Astrocyte of the hippocampus (primary cell): ENCODE measurements around the gene CTNNBIP1.
"Not testable (repeated sequence)": the region's sequence is repeated elsewhere in the genome, so short reads cannot be mapped to it uniquely, and the experiment has no call there.

Experiments
- DNase-seq: peaks from one replicate; pipeline ENCODE4 v3.0.0; 2011; ENCODE audit warnings: low read depth, low spot score

The CTNNBIP1 gene

GRCh38 chr1:9833632-9834031, 76.4 kb downstream of the CTNNBIP1 start:
- no peak for DNase-seq

- DNase-seq: no peak
Measured at GRCh38 chr1:9827558-9828185, 82.4 kb downstream of the CTNNBIP1 start.

- no peak for DNase-seq
Measured at GRCh38 chr1:9826616-9827015, 83.5 kb downstream of the CTNNBIP1 start.

GRCh38 chr1:9826087-9826486, 84.0 kb downstream of the CTNNBIP1 start:
- DNase-seq: no peak

GRCh38 chr1:9825093-9826074, 84.7 kb downstream of the CTNNBIP1 start:
- DNase-seq: peak; percentile 82

GRCh38 chr1:9824702-9825089, 85.4 kb downstream of the CTNNBIP1 start:
- no peak for DNase-seq

- DNase-seq: peak; percentile 96
Measured at GRCh38 chr1:9823943-9824701, 85.9 kb downstream of the CTNNBIP1 start, which contains the start of gene CLSTN1. CLSTN1 (minus strand) TSS chr1:9823965; CDS start chr1:9823733, 232 bp downstream.

GRCh38 chr1:9823693-9823942, 86.5 kb downstream of the CTNNBIP1 start:
- no peak for DNase-seq

GRCh38 chr1:9822897-9823692, 87.0 kb downstream of the CTNNBIP1 start:
- DNase-seq: peak; percentile 40

GRCh38 chr1:9822490-9822889, 87.6 kb downstream of the CTNNBIP1 start:
- DNase-seq: no peak

GRCh38 chr1:9821710-9822109, 88.4 kb downstream of the CTNNBIP1 start:
- DNase-seq: no peak

- DNase-seq: no peak
Measured at GRCh38 chr1:9820521-9820920, 89.5 kb downstream of the CTNNBIP1 start.

- no peak for DNase-seq
Measured at GRCh38 chr1:9817734-9818133, 92.3 kb downstream of the CTNNBIP1 start.

GRCh38 chr1:9816199-9816598, 93.9 kb downstream of the CTNNBIP1 start:
- DNase-seq: no peak

- DNase-seq: no peak
Measured at GRCh38 chr1:9815150-9815549, 94.9 kb downstream of the CTNNBIP1 start.

- DNase-seq: no peak
Measured at GRCh38 chr1:9814619-9815018, 95.5 kb downstream of the CTNNBIP1 start.

GRCh38 chr1:9811239-9811966, 98.7 kb downstream of the CTNNBIP1 start:
- DNase-seq: no peak

GRCh38 chr1:9809100-9809510, 101.0 kb downstream of the CTNNBIP1 start:
- DNase-seq: peak; percentile 23

GRCh38 chr1:9808459-9808858, 101.6 kb downstream of the CTNNBIP1 start:
- no peak for DNase-seq

- DNase-seq: no peak
Measured at GRCh38 chr1:9807541-9807940, 102.5 kb downstream of the CTNNBIP1 start.

GRCh38 chr1:9805972-9806371, 104.1 kb downstream of the CTNNBIP1 start:
- not testable (repeated sequence) for DNase-seq
